EH (cell line): Measurements from ENCODE around the gene RALY.

Source experiments
- DNase-seq: peaks from one replicate; pipeline ENCODE4 v3.0.0-alpha.2; 2015; ENCODE audit warnings: low read depth

Gene RALY

DNA sequence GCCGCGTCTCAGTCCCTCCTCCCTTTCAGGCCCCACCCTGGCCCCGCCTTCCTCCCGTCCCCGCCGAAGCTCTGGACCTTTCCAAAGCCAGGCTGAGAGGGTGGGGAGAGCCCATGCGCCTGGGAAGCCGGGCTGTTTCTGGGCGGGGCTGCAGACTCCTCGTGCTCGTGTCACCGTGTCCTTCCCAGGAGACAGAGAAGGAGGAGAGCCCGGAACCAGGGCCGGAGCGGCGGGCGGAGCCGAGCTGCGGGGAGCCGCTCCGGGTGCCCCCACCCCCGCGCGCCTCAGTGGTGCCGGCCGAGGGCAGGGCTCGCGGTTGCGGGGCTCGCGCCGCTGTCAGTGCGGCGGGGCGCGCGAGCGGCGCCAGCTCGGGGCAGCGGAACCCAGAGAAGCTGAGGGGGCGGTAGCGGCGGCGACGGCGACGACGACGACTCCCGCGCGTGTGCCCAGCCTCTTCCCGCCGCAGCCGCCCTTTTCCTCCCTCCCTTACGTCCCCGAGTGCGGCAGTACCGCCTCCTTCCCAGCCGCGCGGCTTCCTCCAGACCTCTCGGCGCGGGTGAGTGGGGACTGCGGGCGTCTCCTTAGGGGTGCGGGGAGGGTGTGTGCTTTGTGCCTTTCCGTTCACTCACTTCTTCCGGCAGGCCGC is at the start of gene RALY:
Gene RALY, plus strand, starts transcription at position 336 of the 646 bp plus-strand sequence. CDS start 78,164 bp downstream, outside the sequence.
- DNase-seq: peak; percentile 99

DNA sequence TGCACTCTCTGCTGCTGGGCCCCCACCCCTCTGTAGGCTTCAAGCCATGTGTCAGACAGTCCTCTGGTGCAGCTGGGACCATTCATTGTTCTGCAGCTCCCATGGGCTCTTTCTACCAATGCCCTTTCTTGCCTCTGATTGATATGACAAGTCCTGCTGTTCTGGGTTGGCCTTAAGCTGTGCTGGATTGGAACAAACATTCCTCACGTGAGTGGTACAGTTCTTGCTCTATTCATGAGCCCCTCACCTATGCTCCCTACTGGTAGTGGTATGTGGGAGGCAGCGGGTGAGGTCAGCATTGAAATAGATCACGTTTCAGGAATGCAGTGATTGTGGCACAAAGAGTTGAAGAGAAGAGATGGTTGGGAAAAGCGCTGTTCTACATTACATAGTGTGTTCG is 48.8 kb upstream of the RALY start:
- DNase-seq: no peak

DNA sequence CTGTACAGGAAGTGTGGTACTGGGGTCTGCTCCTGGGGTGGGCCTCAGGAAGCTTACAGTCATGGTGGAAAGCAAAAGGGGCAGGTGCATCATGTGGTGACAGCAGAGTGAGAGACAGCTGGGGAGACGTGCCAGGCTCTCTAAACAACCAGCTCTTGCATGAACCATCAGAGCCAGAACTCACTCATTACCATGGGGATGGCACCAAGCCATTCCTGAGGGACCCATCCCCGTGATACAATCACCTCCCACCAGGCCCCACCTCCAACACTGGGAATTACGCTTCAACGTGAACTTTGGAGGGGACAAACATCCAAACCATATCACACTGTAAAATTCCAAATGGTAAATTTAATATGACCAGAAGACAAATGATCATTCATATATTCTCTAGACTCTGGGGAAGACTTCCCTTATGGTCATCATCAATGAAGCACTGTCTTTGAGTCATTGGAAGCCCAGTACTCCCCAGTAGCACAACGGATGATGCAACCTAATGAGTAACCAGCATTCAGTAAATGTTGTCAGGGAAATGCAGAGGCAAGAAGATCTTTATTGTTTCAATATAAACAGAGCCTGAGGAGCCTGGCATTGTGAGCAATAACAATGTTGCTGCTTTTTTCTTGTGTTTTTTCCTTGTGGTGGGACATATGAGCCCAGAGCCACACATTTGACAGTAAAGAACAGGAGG is 48.2 kb upstream of the RALY start:
- peak; percentile 72 for DNase-seq

DNA sequence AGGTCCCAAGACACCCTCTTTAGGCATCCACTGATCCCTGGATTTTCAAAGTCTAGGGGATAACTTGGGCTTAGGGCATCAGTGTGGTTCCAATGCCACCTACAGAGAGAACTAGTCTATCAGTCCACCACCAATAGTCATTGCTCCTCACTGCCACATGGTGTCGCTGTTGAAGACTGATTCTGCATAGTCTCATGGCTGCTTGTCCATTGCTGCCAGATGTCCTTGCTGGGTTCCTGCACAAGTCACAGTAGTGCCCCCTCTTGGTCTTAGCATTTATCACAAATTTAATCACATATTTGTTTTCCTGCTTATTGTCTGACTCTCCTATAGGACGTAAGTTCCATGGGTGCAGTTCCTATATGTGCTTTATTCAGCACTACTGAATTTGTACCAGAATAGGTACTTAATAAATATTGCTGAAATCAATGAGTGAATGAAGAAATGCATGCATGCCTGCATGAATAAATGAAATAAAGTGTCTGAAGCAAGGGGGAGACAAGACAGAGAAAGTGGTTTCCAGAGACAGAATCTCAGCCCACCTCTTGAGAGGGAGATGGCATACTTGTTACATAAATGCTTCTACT is 45.9 kb upstream of the RALY start:
- DNase-seq: peak; percentile 46

DNA sequence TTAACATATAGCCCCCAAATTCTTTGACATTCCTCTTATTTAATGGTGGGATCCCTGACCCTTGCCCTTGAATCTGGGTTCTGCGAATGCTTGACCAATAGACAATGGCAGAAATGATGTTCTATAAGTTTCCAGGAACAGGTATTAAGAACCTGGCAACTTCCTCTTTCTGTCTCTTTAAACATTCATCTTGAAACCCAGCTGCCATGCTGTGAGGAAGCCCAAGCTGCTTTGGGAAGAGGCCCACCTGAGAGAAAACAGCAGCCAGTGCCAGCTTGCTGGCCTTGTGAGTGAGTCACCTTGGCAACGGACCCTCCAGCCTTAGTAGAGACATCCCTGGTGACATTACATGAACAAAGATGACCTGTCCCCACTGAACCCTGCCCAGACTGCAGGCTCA is 45.2 kb upstream of the RALY start:
- DNase-seq: no peak

GRCh38 chr20:33951171-33951570 is 42.5 kb upstream of the RALY start:
- DNase-seq: no peak

- no peak for DNase-seq
Measured at GRCh38 chr20:33954504-33954903, 39.2 kb upstream of the RALY start.

GRCh38 chr20:33963751-33964150 is 30.0 kb upstream of the RALY start:
- no peak for DNase-seq

GRCh38 chr20:33964441-33964840 is 29.3 kb upstream of the RALY start:
- no peak for DNase-seq

GRCh38 chr20:33967126-33967525 is 26.6 kb upstream of the RALY start:
- DNase-seq: no peak

DNA sequence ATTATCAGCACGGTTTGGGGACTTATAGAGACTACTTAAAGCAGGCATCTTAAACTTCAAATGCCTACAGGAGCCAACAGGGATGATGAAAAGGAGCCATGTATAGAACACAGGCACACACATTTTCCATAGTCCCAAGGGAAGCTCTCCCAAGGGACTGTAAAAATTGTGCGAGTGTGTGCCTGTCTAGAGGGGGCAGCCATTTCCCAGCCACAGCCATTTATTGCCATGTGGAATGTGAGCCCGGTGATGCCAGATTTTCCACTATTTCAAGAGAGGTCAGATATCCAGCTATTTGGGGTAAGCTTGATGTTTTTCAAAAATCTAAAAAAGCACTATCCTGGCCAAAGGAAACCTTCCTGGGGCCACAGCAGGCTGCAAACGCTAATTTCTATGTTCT is 24.1 kb upstream of the RALY start:
- DNase-seq: no peak

- DNase-seq: no peak
Measured at GRCh38 chr20:33970229-33970628, 23.5 kb upstream of the RALY start.

GRCh38 chr20:33971147-33971975 is 22.4 kb upstream of the RALY start:
- DNase-seq: no peak

GRCh38 chr20:33976959-33977358 is 16.8 kb upstream of the RALY start:
- DNase-seq: no peak

GRCh38 chr20:33977535-33977934 is 16.2 kb upstream of the RALY start:
- DNase-seq: no peak

DNA sequence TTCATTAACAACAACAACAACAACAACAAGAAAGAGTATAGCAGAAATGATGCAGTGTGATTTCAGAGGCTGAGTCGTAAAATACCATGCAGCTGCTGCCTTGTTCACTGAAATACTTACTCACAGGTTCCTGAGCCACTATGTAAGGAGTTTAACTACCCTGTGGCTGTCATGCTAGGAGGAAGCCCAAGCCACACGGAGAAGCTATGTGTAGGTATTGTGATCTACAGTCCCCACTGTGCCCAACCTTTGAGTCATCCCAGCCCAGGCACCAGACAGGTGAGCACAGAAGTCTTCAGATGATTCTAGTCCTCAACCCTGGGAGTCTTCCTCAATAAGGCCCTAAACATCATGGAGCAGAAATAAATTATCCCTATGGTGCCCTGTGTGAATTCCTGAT is 14.6 kb upstream of the RALY start:
- DNase-seq: no peak

DNA sequence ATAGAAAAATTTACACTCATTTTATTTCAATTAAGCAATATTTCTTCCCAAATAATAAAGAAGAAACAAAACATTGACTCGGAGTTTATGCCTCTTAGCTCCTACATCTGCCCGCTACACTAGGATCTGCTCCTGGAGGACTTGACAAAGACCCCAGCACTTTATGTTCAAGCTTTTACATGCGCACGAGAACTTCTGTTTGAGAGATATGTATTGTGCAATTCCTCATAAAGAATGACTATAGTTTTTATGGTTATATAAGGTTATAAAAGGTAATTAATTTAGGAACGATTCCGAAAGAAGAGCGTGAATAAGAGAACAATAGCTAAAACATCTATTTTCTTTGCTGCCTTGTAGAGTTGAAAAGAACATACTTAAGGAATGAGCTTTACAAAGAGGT is 12.4 kb upstream of the RALY start:
- no peak for DNase-seq

DNA sequence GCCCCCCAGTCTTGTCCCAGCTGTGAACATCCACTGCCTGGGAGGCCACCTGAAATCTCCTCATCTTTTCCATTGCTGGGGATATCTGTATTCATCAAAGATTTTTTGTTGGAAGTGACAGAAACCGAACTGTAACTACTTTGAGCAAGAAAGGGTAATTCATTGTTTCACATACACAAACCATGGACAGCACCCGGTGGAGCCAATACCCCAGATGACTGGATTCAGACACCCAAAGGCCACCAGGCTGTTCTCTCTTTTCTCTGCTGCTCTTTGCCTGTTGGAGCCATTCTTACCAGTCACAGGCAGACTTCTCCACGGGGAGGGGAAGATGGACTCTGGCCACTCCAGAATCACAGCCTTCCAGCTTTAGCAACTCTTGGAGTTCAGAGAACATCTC is 11.7 kb upstream of the RALY start:
- DNase-seq: peak; percentile 20

GRCh38 chr20:33983371-33983770 is 10.3 kb upstream of the RALY start:
- no peak for DNase-seq

GRCh38 chr20:33984182-33984719 is 9.5 kb upstream of the RALY start:
- DNase-seq: no peak

GRCh38 chr20:33985280-33985679 is 8.4 kb upstream of the RALY start:
- no peak for DNase-seq

DNA sequence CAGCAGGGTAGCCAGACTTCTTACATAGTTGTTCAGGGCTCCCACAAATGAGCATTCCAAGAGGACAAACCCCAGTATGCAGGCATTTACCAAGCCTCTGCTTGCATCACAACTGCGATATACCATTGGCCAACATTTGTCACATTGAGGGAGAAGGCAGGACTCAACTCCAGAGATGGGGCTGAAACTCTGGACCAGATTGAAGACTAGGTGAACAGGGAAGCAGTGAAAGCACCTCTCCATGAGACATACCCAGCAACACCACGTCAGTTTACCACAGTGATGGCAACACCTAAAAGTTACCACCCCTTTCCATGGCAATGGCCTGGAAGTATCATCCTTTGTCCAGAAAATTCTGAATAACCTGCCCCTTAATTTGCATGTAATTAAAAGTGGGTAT is 7.9 kb upstream of the RALY start:
- no peak for DNase-seq
